Calu3 (cell line): ENCODE measurements around the gene ZPBP2. TPM values are rescaled to one million over a fixed set of nuclear protein-coding genes. Genes with fewer than 3 reads are reported as not detected.

Source experiments
- BruUV-seq: library from RNA; stranded (reverse); fragments of 400-500 nt; replicated peaks from 2 replicates; lab custom pipeline; 2021; lab: Mats Ljungman, UMichigan
- CTCF ChIA-PET: fragments of 300-600 bp; sonication (Branson Sonifier 250); formaldehyde crosslinking; loops from one replicate; lab custom pipeline; 2022; ENCODE audit warnings: antibody characterized with exemption; lab: Charles Lee
- DNase-seq: peaks from one replicate; pipeline ENCODE4 v3.0.0; 2022
- H3K27ac Mint-ChIP-seq: one replicate; pipeline ENCODE4 v1.8.0; 2022; ENCODE audit warnings: mixed read lengths; ENCODE audit not compliant: unreplicated experiment
- H3K27me3 Mint-ChIP-seq: one replicate; pipeline ENCODE4 v1.8.0; 2022; ENCODE audit warnings: mixed read lengths; ENCODE audit not compliant: unreplicated experiment
- H3K36me3 Mint-ChIP-seq: one replicate; pipeline ENCODE4 v1.8.0; 2022; ENCODE audit warnings: mild to moderate bottlenecking, moderate library complexity, mixed read lengths; ENCODE audit not compliant: insufficient read depth, unreplicated experiment
- H3K4me1 Mint-ChIP-seq: one replicate; pipeline ENCODE4 v1.8.0; 2022; ENCODE audit warnings: mild to moderate bottlenecking, low read depth, mixed read lengths; ENCODE audit not compliant: unreplicated experiment
- H3K4me3 Mint-ChIP-seq: one replicate; pipeline ENCODE4 v1.8.0; 2022; ENCODE audit warnings: mild to moderate bottlenecking, low read depth, moderate library complexity, mixed read lengths; ENCODE audit not compliant: unreplicated experiment
- H3K9me3 Mint-ChIP-seq: one replicate; pipeline ENCODE4 v1.8.0; 2022; ENCODE audit warnings: low read depth, mixed read lengths; ENCODE audit not compliant: unreplicated experiment
- intact Hi-C: fragments of 100-400 bp; cut with micrococcal nuclease; formaldehyde crosslinking; loops from one replicate; pipeline ENCODE4 v1.10.0; 2022; ENCODE audit not compliant: unreplicated experiment
- total RNA-seq: library from RNA; stranded (reverse); gene quantifications from 2 replicates; pipeline ENCODE4 v1.2.3, GENCODE V29; 2022
- TF ChIP-seq, protein P1 (sequence below): fragments of 200-600 bp; IDR thresholded peaks from one replicate; pipeline ENCODE4 v1.8.0; 2022; ENCODE audit warnings: antibody characterized with exemption; ENCODE audit not compliant: unreplicated experiment

The ZPBP2 gene
- total RNA-seq, 1 experiment from 2014 or later, result not detected

DNA sequence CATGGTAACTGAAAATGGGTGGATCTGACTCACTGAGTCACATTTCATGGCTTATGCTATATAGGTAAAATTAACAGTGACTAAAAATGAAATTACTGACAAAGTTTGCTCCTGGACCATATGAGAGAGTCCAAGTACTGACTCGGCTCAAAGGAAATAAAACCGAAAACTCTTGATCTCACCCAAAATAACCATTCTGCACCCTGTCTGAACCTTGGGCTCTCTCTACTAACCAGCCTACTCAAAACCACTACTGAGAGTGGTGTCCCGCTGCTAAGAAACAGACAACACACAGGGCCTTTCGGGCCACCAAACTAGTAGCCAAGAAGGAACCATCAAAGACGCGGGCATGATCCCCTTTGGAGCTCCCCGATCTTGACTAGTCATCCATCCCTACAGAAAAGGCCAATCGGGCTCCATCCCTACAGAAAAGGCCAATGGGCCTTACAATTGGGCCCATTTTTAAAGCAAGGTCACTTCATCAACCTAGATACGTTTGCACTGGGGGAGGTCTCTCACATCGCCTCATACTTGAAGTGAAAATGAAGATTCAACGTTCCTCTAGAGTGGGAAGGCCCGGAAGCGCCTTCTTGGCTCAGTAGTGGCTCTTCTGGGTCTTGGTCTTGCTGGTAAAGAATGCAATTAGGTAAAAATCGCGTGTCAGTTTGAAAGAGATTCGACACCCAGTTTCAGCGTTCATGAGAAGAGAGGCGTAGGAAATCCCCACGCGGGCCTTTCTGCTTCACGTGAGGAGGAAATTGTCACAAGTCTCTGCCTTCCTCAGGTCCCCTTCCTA, 720 bp upstream of the ZPBP2 start:
- peak; percentile 73 for DNase-seq
- Mint-ChIP-seq H3K4me1 (peaks cover 38% of the 10 kb centered on the region), H3K9me3 (peaks cover 4% of the 10 kb centered on the region), H3K27me3 (peaks cover 53% of the 10 kb centered on the region), H3K27ac (no peak overlapping the region), H3K36me3 (peaks cover 20% of the 10 kb centered on the region), H3K4me3 (no peak overlapping the region)
- CTCF ChIA-PET, result interaction anchor here (0.6 to 8.4 kb wide), 14 partner anchors 11 to 246 kb away, joined by 3 to 79 read pairs (median 4); partner anchors contain the start of genes LRRC3C, ORMDL3 and PSMD3
- TF ChIP-seq, protein P1, sequence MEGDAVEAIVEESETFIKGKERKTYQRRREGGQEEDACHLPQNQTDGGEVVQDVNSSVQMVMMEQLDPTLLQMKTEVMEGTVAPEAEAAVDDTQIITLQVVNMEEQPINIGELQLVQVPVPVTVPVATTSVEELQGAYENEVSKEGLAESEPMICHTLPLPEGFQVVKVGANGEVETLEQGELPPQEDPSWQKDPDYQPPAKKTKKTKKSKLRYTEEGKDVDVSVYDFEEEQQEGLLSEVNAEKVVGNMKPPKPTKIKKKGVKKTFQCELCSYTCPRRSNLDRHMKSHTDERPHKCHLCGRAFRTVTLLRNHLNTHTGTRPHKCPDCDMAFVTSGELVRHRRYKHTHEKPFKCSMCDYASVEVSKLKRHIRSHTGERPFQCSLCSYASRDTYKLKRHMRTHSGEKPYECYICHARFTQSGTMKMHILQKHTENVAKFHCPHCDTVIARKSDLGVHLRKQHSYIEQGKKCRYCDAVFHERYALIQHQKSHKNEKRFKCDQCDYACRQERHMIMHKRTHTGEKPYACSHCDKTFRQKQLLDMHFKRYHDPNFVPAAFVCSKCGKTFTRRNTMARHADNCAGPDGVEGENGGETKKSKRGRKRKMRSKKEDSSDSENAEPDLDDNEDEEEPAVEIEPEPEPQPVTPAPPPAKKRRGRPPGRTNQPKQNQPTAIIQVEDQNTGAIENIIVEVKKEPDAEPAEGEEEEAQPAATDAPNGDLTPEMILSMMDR, result no peak
- intact Hi-C loops, result no loop called here
- BruUV-seq, result TSS peak; percentile 100

- H3K9me3 Mint-ChIP-seq, result peaks cover 4% of the 10 kb centered on the region
- peak; percentile 60 for DNase-seq
- H3K4me3 Mint-ChIP-seq, result no peak overlapping the region
- peaks cover 44% of the 10 kb centered on the region for H3K27me3 Mint-ChIP-seq
- CTCF ChIA-PET, result interaction anchor here (0.6 to 9.3 kb wide), 50 partner anchors 9 to 824 kb away, joined by 3 to 1000 read pairs (median 4); partner anchors contain the start of genes ERBB2, GSDMA, GSDMB and MIEN1
- H3K27ac Mint-ChIP-seq, result no peak overlapping the region
- peaks cover 31% of the 10 kb centered on the region for H3K4me1 Mint-ChIP-seq
- H3K36me3 Mint-ChIP-seq, result peaks cover 15% of the 10 kb centered on the region
- TF ChIP-seq, protein P1, result no peak
- intact Hi-C loops, result no loop called here
- BruUV-seq, result no TSS peak
These were observed 546 bp downstream of the ZPBP2 start for GRCh38 chr17:39868554-39868942.

- no peak for DNase-seq
- Mint-ChIP-seq H3K4me3 (no peak overlapping the region), H3K4me1 (peaks cover 9% of the 10 kb centered on the region), H3K36me3 (peaks cover 4% of the 10 kb centered on the region), H3K27me3 (peaks cover 22% of the 10 kb centered on the region), H3K9me3 (peaks cover 4% of the 10 kb centered on the region), H3K27ac (no peak overlapping the region)
- CTCF ChIA-PET, result interaction anchor here (0.6 to 9.3 kb wide), 33 partner anchors 9 to 414 kb away, joined by 3 to 1000 read pairs (median 12); partner anchors contain the start of genes ERBB2, GSDMA, GSDMB and IKZF3
- no TSS peak for BruUV-seq
- intact Hi-C loops, result no loop called here
- TF ChIP-seq, protein P1, result no peak
These were observed 2.8 kb downstream of the ZPBP2 start for GRCh38 chr17:39870776-39871175.

DNA sequence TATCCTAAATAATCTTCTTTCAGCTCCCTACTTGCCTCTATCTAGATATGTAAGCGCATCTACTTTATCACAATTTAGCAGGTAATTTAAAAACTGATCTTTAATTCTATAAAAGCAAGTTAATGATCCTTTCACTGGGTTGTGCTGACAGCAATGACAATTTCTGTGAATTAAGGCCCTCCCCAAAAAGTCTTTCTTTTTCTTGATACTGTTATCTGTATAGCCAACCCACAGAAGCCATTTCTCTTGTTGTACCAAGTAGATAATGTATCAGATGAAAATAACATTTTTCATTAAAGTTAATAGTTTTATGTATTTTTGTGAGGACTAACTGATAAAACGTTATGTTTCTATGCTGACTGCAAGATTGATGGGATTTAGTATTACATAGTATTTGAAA, 3.8 kb downstream of the ZPBP2 start:
- no peak for DNase-seq
- peaks cover 12% of the 10 kb centered on the region for H3K27me3 Mint-ChIP-seq
- no TSS peak for BruUV-seq
- peaks cover 4% of the 10 kb centered on the region for H3K36me3 Mint-ChIP-seq
- H3K4me1 Mint-ChIP-seq, result no peaks in the 10 kb centered on the region
- intact Hi-C loops, result loop anchor here (1.0 kb wide), 1 partner anchor 44 kb away; no protein-coding TSS in a partner anchor
- H3K9me3 Mint-ChIP-seq, result peaks cover 4% of the 10 kb centered on the region
- no peak overlapping the region for H3K4me3 Mint-ChIP-seq
- CTCF ChIA-PET, result interaction anchor here (0.6 to 9.3 kb wide), 42 partner anchors 10 to 546 kb away, joined by 3 to 1000 read pairs (median 21); partner anchors contain the start of genes ERBB2, GSDMA, GSDMB and IKZF3
- no peak overlapping the region for H3K27ac Mint-ChIP-seq
- TF ChIP-seq, protein P1, result no peak
